GM21360 (cell line): ENCODE data around the gene TMEM132C.

Experiments
- ATAC-seq: cut with Tn5 transposase; IDR thresholded peaks from one replicate; pipeline ENCODE4 v1.9.1; 2021; ENCODE audit warnings: mild to moderate bottlenecking, moderate library complexity; ENCODE audit not compliant: unreplicated experiment

The TMEM132C gene

GRCh38 chr12:128644664-128645296, 377.8 kb downstream of the TMEM132C start:
- ATAC-seq = peak; percentile 63

- ATAC-seq = no peak
These were observed 382.9 kb downstream of the TMEM132C start for GRCh38 chr12:128649902-128650301.

- ATAC-seq = no peak
These were observed 385.3 kb downstream of the TMEM132C start for GRCh38 chr12:128652136-128652751.

GRCh38 chr12:128654468-128654867, 387.5 kb downstream of the TMEM132C start:
- no peak for ATAC-seq

- ATAC-seq = no peak
These were observed 390.4 kb downstream of the TMEM132C start for GRCh38 chr12:128657378-128657777.

GRCh38 chr12:128660532-128661225, 393.7 kb downstream of the TMEM132C start:
- no peak for ATAC-seq

GRCh38 chr12:128661226-128661569, 394.2 kb downstream of the TMEM132C start:
- ATAC-seq = no peak

GRCh38 chr12:128662101-128662500, 395.1 kb downstream of the TMEM132C start:
- no peak for ATAC-seq

GRCh38 chr12:128664501-128664900, 397.5 kb downstream of the TMEM132C start:
- ATAC-seq = no peak

GRCh38 chr12:128667193-128667592, 400.2 kb downstream of the TMEM132C start:
- ATAC-seq = no peak

GRCh38 chr12:128671528-128672042, 404.6 kb downstream of the TMEM132C start:
- no peak for ATAC-seq

GRCh38 chr12:128672428-128672827, 405.5 kb downstream of the TMEM132C start:
- no peak for ATAC-seq

- ATAC-seq = no peak
These were observed 405.9 kb downstream of the TMEM132C start for GRCh38 chr12:128672893-128673292.

- ATAC-seq = no peak
These were observed 408.6 kb downstream of the TMEM132C start for GRCh38 chr12:128675576-128675975.

GRCh38 chr12:128680555-128680954, 413.6 kb downstream of the TMEM132C start:
- ATAC-seq = no peak

GRCh38 chr12:128682548-128683275, 415.7 kb downstream of the TMEM132C start:
- no peak for ATAC-seq

- no peak for ATAC-seq
These were observed 417.4 kb downstream of the TMEM132C start for GRCh38 chr12:128684352-128684751.

- no peak for ATAC-seq
These were observed 419.0 kb downstream of the TMEM132C start for GRCh38 chr12:128685903-128686475.

GRCh38 chr12:128687851-128688250, 420.9 kb downstream of the TMEM132C start:
- no peak for ATAC-seq

GRCh38 chr12:128690641-128691040, 423.7 kb downstream of the TMEM132C start:
- ATAC-seq = no peak

- no peak for ATAC-seq
These were observed 426.1 kb downstream of the TMEM132C start for GRCh38 chr12:128693115-128693514.
